Fibroblast of mammary gland (primary cell): ENCODE results near the gene MAGEF1.

Experiments used
- DNase-seq: peaks from one replicate; pipeline ENCODE4 v3.0.0-alpha.2; 2010; ENCODE audit warnings: low read depth
- H3K4me3 ChIP-seq: 2 replicates; pipeline ENCODE4 v1.5.1; 2011; ENCODE audit warnings: low read depth, mild to moderate bottlenecking, low read length, moderate library complexity; ENCODE audit not compliant: control insufficient read depth
- TF ChIP-seq, protein P1 (sequence below): conservative IDR thresholded peaks from 2 replicates; pipeline ENCODE4 v1.5.1; 2011; ENCODE audit warnings: low read depth, low read length, inconsistent platforms; ENCODE audit not compliant: control insufficient read depth, insufficient read depth

MAGEF1 gene

DNA sequence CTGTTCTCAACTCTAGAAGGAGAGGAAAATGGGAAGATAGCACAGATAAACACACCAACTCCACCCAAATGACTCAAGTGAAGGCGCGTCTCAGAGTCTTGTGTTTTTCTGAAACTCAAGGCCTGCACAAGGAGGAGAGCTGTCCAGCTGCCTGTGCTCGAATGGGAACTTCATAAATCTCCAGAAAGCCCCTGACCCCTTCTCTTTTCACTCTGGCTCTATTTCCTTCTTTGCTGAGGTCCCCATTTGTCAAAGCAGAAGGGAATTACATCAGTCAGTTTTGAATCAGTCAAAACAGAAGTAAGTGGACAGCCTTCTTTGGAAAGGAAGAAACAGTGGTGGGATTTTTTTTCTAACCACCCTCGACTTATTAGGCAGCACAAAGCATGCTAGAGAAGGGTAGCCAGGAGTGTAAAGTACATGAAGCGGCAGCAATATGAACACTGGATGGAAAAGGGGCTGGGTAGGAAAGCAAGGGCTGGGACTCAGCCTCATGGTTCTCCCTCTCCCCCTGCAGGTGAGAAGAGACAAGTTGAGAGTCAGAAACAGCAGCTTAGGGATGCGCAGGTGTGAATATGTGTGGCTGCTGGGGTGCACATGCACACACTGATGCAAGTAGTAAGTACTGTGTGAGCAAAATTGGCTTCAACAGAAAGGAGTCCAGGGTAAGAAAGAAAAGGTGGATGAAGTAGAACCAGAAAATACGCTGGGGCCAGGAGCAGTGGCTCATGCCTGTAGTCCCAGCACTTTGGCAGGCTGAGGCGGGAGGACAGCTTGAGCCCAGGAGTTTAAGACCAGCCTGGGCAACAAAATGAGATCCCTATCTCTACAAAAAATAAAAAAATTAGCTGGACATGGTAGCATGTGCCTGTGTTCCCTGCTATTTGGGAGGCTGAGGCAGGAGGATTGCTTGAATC is 36.6 kb upstream of the MAGEF1 start:
- DNase-seq, result peak; percentile 33
- H3K4me3 ChIP-seq, result no peak overlapping the region
- TF ChIP-seq, protein P1, sequence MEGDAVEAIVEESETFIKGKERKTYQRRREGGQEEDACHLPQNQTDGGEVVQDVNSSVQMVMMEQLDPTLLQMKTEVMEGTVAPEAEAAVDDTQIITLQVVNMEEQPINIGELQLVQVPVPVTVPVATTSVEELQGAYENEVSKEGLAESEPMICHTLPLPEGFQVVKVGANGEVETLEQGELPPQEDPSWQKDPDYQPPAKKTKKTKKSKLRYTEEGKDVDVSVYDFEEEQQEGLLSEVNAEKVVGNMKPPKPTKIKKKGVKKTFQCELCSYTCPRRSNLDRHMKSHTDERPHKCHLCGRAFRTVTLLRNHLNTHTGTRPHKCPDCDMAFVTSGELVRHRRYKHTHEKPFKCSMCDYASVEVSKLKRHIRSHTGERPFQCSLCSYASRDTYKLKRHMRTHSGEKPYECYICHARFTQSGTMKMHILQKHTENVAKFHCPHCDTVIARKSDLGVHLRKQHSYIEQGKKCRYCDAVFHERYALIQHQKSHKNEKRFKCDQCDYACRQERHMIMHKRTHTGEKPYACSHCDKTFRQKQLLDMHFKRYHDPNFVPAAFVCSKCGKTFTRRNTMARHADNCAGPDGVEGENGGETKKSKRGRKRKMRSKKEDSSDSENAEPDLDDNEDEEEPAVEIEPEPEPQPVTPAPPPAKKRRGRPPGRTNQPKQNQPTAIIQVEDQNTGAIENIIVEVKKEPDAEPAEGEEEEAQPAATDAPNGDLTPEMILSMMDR, result peak; percentile 34

DNA sequence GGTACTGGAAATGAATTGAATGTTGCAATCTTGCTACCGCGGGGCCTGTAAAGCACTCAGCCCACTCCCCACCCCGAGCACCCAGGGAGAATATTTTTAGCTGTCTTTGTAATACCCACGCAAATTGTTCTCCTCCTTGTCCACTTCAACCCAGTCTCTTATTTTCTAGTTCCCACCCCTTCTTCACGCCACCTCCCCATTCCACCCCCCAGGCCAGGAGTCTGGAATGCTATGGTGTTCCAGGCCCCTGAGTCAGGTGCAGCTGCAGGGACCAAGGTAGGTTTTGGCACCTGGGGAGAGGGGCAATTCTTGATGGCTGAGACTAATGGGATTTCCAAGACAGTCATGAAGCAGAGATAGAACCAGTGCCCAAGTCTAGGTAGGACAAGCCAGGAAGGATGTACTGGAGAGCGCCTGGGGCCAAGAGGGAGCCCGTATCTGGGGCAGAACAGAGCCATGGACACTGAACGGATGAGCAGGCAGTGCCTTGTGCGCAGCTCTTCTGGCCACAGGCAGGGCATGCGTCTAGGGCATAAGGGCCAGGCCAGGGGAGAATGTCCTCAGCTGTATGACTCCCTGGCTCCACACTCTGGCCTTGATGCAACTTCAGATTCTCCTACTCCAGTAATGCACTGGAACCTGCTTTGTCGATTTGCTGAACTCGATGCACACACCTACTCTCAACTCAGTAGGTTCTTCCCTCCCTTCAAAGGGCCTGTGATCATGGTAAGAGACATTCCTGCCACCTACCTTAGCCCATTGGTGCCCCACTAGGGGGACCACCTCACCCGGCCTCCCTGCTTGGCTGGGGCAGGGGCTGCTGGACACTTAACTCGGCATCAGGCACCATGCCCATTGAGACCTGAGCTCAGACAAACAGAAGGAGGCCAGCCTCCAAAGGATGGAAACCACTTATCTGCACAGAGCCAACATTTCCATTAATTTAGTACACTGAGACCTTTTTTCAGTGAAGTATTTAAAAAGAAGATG is 34.6 kb upstream of the MAGEF1 start:
- no peak for DNase-seq
- TF ChIP-seq, protein P1, result no peak
- H3K4me3 ChIP-seq, result no peak overlapping the region

DNA sequence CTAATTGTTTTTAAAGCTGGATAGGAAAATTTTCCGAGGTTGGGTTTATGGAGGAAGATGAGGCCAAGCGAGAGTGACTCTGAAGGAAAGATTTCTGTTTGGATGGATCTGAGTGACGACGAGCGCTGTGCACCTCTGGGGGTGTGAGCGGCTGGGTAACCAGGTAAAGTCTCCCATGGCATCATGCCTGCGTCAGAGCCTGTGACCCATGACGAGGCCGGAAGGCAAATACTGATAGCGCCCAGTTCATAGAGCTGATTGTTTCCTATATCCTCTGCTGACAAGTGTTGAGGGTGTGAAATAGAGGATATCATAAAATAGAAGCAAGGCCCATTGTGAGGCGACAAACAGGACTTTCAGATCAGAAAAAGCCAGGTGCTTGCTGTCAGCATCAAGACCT is 33.7 kb upstream of the MAGEF1 start:
- TF ChIP-seq, protein P1, result no peak
- no peak for DNase-seq
- no peak overlapping the region for H3K4me3 ChIP-seq

DNA sequence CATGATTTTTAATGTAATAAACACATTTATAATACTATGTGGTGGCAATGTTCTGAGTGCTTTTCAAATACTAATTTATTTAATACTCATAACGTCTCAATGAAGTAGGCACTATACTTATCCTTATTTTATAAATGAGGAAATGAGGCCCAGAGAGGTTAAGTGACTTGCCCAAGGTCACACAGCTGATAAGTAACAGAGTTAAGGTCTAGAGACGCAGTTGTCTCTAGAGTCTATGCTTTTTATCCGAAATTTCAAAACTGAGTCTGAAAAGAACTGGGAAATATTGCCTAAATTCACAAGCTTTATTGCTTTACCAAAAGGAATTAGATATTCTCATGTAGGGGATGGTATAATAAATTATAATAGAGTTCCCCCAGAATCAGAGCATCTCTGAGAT is 31.4 kb upstream of the MAGEF1 start:
- TF ChIP-seq, protein P1, result no peak
- H3K4me3 ChIP-seq, result no peak overlapping the region
- no peak for DNase-seq

- DNase-seq, result no peak
- TF ChIP-seq, protein P1, result no peak
- H3K4me3 ChIP-seq, result no peak overlapping the region
These were observed 30.8 kb upstream of the MAGEF1 start for GRCh38 chr3:184742676-184743135.
